HEK293 (cell line): Measurements from ENCODE around the gene HRC.

Source experiments
- KLF16 ChIP-seq: fragments of 450-650 bp; formaldehyde crosslinking; IDR thresholded peaks from 2 replicates; pipeline ENCODE4 v1.5.1; 2017; ENCODE audit warnings: missing biosample characterization, missing genetic modification characterization
- MEIS1 ChIP-seq: sonication (generic); formaldehyde crosslinking; IDR thresholded peaks from 2 replicates; pipeline ENCODE4 v1.8.1; 2022; ENCODE audit warnings: missing genetic modification reagents, mild to moderate bottlenecking, borderline replicate concordance
- MYNN ChIP-seq: fragments of 450-650 bp; formaldehyde crosslinking; IDR thresholded peaks from 2 replicates; pipeline ENCODE4 v1.5.1; 2016; ENCODE audit warnings: missing biosample characterization, missing genetic modification characterization, borderline replicate concordance
- MZF1 ChIP-seq: fragments of 450-650 bp; formaldehyde crosslinking; IDR thresholded peaks from 2 replicates; pipeline ENCODE4 v1.5.1; 2017; ENCODE audit warnings: missing biosample characterization, missing genetic modification characterization, borderline replicate concordance
- REST ChIP-seq: fragments of 450-650 bp; formaldehyde crosslinking; IDR thresholded peaks from 2 replicates; pipeline ENCODE4 v1.5.1; 2016; ENCODE audit warnings: missing biosample characterization, missing genetic modification characterization
- SALL2 ChIP-seq: fragments of 450-650 bp; formaldehyde crosslinking; IDR thresholded peaks from 2 replicates; pipeline ENCODE4 v1.5.0; 2017; ENCODE audit warnings: missing biosample characterization, mild to moderate bottlenecking, missing genetic modification characterization, borderline replicate concordance
- TCF7L2 ChIP-seq: IDR thresholded peaks from 2 replicates; pipeline ENCODE4 v1.6.1; 2011; ENCODE audit warnings: low read depth, mild to moderate bottlenecking, inconsistent platforms, low read length, moderate library complexity, borderline replicate concordance
- WT1 ChIP-seq: fragments of 450-650 bp; formaldehyde crosslinking; IDR thresholded peaks from 2 replicates; pipeline ENCODE4 v1.5.1; 2016; ENCODE audit warnings: missing biosample characterization, missing genetic modification characterization
- ZBTB1 ChIP-seq: fragments of 450-650 bp; formaldehyde crosslinking; IDR thresholded peaks from 2 replicates; pipeline ENCODE4 v1.5.1; 2016; ENCODE audit warnings: missing biosample characterization, missing genetic modification characterization
- ZFHX2 ChIP-seq: fragments of 450-650 bp; formaldehyde crosslinking; conservative IDR thresholded peaks from 2 replicates; pipeline ENCODE4 v1.5.1; 2016; ENCODE audit warnings: missing biosample characterization, missing genetic modification characterization
- ZNF138 ChIP-seq: fragments of 450-650 bp; formaldehyde crosslinking; IDR thresholded peaks from 2 replicates; pipeline ENCODE4 v1.5.1; 2016; ENCODE audit warnings: missing biosample characterization, missing genetic modification characterization, borderline replicate concordance
- ZNF140 ChIP-seq: fragments of 450-650 bp; formaldehyde crosslinking; IDR thresholded peaks from 2 replicates; pipeline ENCODE4 v1.5.1; 2016; ENCODE audit warnings: missing biosample characterization, missing genetic modification characterization
- ZNF175 ChIP-seq: fragments of 450-650 bp; formaldehyde crosslinking; IDR thresholded peaks from 2 replicates; pipeline ENCODE4 v1.5.1; 2016; ENCODE audit warnings: missing biosample characterization, missing genetic modification characterization
- ZNF184 ChIP-seq: fragments of 450-650 bp; IDR thresholded peaks from 2 replicates; pipeline ENCODE4 v1.5.1; 2018; ENCODE audit warnings: missing biosample characterization, mild to moderate bottlenecking, missing genetic modification characterization
- ZNF24 ChIP-seq: fragments of 450-650 bp; formaldehyde crosslinking; IDR thresholded peaks from 2 replicates; pipeline ENCODE4 v1.5.1; 2016; ENCODE audit warnings: missing biosample characterization, missing genetic modification characterization
- ZNF26 ChIP-seq: fragments of 450-650 bp; formaldehyde crosslinking; IDR thresholded peaks from 2 replicates; pipeline ENCODE4 v1.5.1; 2016; ENCODE audit warnings: missing biosample characterization, missing genetic modification characterization
- ZNF274 ChIP-seq, 2 experiments: fragments of 200-500 bp in 1 of 2; fragments of 450-650 bp in 1 of 2; sonication (Bioruptor generic) in 1 of 2; formaldehyde crosslinking in 1 of 2; IDR thresholded peaks; 2 replicates each; pipeline versions ENCODE4 v1.5.1 to v1.6.1; 2014 to 2016; ENCODE audit warnings: borderline replicate concordance in 1 of 2, inconsistent platforms in 1 of 2, low read length in 1 of 2, missing biosample characterization in 1 of 2, missing genetic modification characterization in 1 of 2
- ZNF350 ChIP-seq: fragments of 450-650 bp; formaldehyde crosslinking; IDR thresholded peaks from 2 replicates; pipeline ENCODE4 v1.5.0; 2017; ENCODE audit warnings: missing biosample characterization, mild to moderate bottlenecking, missing genetic modification characterization
- ZNF366 ChIP-seq: fragments of 450-650 bp; formaldehyde crosslinking; conservative IDR thresholded peaks from 2 replicates; pipeline ENCODE4 v1.5.1; 2016; ENCODE audit warnings: missing biosample characterization, missing genetic modification characterization
- ZNF37A ChIP-seq: fragments of 450-650 bp; IDR thresholded peaks from 2 replicates; pipeline ENCODE4 v1.5.1; 2018; ENCODE audit warnings: missing biosample characterization, missing genetic modification characterization
- ZNF513 ChIP-seq: fragments of 450-650 bp; IDR thresholded peaks from 2 replicates; pipeline ENCODE4 v1.5.1; 2018; ENCODE audit warnings: missing biosample characterization, missing genetic modification characterization
- ZNF677 ChIP-seq: fragments of 450-650 bp; IDR thresholded peaks from 2 replicates; pipeline ENCODE4 v1.5.0; 2018; ENCODE audit warnings: missing biosample characterization, mild to moderate bottlenecking, missing genetic modification characterization, moderate library complexity
- ZNF768 ChIP-seq: fragments of 450-650 bp; formaldehyde crosslinking; IDR thresholded peaks from 2 replicates; pipeline ENCODE4 v1.5.1; 2018; ENCODE audit warnings: missing biosample characterization, mild to moderate bottlenecking, missing genetic modification characterization
- ZNF837 ChIP-seq: fragments of 450-650 bp; formaldehyde crosslinking; IDR thresholded peaks from 2 replicates; pipeline ENCODE4 v1.5.1; 2016; ENCODE audit warnings: missing biosample characterization, missing genetic modification characterization
- ZXDB ChIP-seq: fragments of 450-650 bp; formaldehyde crosslinking; IDR thresholded peaks from 2 replicates; pipeline ENCODE4 v1.5.1; 2016; ENCODE audit warnings: missing biosample characterization, missing genetic modification characterization
- TF ChIP-seq, protein P1 (sequence below): fragments of 450-650 bp; formaldehyde crosslinking; IDR thresholded peaks from 2 replicates; pipeline ENCODE4; 2016; ENCODE audit warnings: missing biosample characterization, missing genetic modification characterization
- TF ChIP-seq, protein P2 (sequence below): fragments of 450-650 bp; formaldehyde crosslinking; IDR thresholded peaks from 2 replicates; pipeline ENCODE4 v1.5.0; 2017; ENCODE audit warnings: missing biosample characterization, missing genetic modification characterization, borderline replicate concordance
- TF ChIP-seq, protein P3 (sequence below): fragments of 450-650 bp; formaldehyde crosslinking; IDR thresholded peaks from 2 replicates; pipeline ENCODE4 v1.5.1; 2016; ENCODE audit warnings: missing biosample characterization, missing genetic modification characterization

The HRC gene

DNA sequence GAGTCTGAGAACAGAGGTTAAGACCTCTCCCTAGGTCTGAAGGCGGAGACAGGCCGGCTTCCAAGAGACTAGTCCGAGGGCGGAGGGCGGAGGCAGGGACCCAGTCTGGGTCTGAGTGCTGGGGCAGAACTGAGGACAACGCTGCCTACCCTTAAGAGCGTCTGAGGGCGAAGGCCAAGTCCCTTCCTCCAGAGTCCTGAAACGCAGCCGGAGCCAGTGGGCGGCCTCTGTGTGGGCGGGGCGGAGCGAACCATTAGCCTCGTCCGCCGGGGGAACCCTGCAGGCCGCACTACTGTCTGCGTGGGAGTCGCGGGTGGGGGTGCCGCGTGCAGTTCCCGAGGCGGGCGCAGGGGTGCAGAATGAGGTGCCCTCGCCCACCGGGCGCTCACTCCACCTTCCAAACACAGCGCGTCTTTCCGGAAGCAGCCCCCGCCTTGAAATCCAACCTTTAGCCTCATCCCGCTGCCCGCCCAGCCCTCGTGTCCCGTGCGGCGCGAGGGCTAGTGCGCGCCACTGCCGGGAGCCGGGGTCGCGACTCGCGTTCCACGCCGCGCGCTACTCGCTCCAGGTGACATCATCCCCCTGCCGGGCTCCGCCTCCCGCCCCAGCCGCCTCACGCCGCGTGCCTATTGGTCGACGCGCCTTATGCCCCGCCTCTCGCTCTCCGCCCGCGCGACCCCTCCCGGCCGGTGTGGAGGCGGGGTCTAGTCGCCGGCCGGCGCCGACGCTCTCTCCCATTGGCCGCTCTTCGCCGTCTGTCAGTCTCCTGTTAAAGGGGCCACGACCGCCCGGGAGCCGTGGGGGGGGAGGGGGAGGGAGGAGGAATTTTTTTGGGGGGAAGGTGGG is 36.4 kb downstream of the HRC start, which contains the start of gene C19orf73 (continued):
- TF ChIP-seq, protein P1, sequence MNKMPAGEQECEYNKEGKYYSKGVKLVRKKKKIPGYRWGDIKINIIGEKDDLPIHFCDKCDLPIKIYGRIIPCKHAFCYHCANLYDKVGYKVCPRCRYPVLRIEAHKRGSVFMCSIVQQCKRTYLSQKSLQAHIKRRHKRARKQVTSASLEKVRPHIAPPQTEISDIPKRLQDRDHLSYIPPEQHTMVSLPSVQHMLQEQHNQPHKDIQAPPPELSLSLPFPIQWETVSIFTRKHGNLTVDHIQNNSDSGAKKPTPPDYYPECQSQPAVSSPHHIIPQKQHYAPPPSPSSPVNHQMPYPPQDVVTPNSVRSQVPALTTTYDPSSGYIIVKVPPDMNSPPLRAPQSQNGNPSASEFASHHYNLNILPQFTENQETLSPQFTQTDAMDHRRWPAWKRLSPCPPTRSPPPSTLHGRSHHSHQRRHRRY (tag by site-specific recombination), result peak; percentile 82; the same call in 1 of the 2 replicates
- TF ChIP-seq ZNF837 (tag by site-specific recombination), result peak; percentile 49; the same call in 1 of the 2 replicates
- TF ChIP-seq ZNF513 (tag by site-specific recombination), result no peak
- TF ChIP-seq ZNF768 (tag by site-specific recombination), result no peak
- TF ChIP-seq SALL2 (tag by site-specific recombination), result no peak
- no peak for TF ChIP-seq ZNF677 (tag by site-specific recombination)
- peak; percentile 55 for TF ChIP-seq REST (tag by site-specific recombination)
- TF ChIP-seq ZNF140 (tag by site-specific recombination), result no peak
- 0 out of 2 replicates have a peak, but pooled peaks have one; percentile 38 for TF ChIP-seq ZNF366 (tag by site-specific recombination)
- no peak for TF ChIP-seq ZNF184 (tag by site-specific recombination)
- TF ChIP-seq ZXDB (tag by site-specific recombination), result peak; percentile 95
- no peak for TF ChIP-seq TCF7L2
- TF ChIP-seq ZFHX2, result peak; percentile 100
- TF ChIP-seq KLF16, result peak; percentile 99
- TF ChIP-seq, protein P2, sequence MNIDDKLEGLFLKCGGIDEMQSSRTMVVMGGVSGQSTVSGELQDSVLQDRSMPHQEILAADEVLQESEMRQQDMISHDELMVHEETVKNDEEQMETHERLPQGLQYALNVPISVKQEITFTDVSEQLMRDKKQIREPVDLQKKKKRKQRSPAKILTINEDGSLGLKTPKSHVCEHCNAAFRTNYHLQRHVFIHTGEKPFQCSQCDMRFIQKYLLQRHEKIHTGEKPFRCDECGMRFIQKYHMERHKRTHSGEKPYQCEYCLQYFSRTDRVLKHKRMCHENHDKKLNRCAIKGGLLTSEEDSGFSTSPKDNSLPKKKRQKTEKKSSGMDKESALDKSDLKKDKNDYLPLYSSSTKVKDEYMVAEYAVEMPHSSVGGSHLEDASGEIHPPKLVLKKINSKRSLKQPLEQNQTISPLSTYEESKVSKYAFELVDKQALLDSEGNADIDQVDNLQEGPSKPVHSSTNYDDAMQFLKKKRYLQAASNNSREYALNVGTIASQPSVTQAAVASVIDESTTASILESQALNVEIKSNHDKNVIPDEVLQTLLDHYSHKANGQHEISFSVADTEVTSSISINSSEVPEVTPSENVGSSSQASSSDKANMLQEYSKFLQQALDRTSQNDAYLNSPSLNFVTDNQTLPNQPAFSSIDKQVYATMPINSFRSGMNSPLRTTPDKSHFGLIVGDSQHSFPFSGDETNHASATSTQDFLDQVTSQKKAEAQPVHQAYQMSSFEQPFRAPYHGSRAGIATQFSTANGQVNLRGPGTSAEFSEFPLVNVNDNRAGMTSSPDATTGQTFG, result 0 out of 2 replicates have a peak, but pooled peaks have one; percentile 38
- TF ChIP-seq ZNF274 (IDR thresholded peaks at IDR 0.05; ENCODE audit: low read length), result no peak
- no peak for TF ChIP-seq ZNF274 (tag by site-specific recombination; IDR thresholded peaks at IDR 0.05; ENCODE audit: borderline replicate concordance)
- TF ChIP-seq MEIS1, result no peak
- no peak for TF ChIP-seq ZNF350 (tag by site-specific recombination)
- TF ChIP-seq ZNF175, result no peak
- no peak; the same call in 1 of the 2 replicates for TF ChIP-seq WT1 (tag by site-specific recombination)
- TF ChIP-seq MYNN (tag by site-specific recombination), result no peak
- no peak for TF ChIP-seq ZNF37A
- TF ChIP-seq ZNF138 (tag by site-specific recombination), result no peak
- TF ChIP-seq, protein P3, sequence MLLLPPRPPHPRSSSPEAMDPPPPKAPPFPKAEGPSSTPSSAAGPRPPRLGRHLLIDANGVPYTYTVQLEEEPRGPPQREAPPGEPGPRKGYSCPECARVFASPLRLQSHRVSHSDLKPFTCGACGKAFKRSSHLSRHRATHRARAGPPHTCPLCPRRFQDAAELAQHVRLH, result peak; percentile 85
- TF ChIP-seq MZF1, result no peak
- no peak for TF ChIP-seq ZNF26 (tag by site-specific recombination)
- peak; percentile 94 for TF ChIP-seq ZNF24
- TF ChIP-seq ZBTB1 (tag by site-specific recombination), result no peak
